ENCODE measurements around the gene SRP9. TPM values are rescaled to one million over a fixed set of nuclear protein-coding genes. Genes with fewer than 3 reads are reported as not detected.
"Not testable (repeated sequence)": the region's sequence is repeated elsewhere in the genome, so short reads cannot be mapped to it uniquely, and the experiment has no call there.

Gene SRP9
- total and polyA plus RNA-seq, 10 of the 15 experiments (the other 5 are each of a cell fraction or from before 2014, with no cell fraction given): 248 to 1,200 (median 514) TPM

- FAIRE-seq (no peak), DNase-seq (ENCODE audit: low read depth, low spot score) (no peak), ATAC-seq (no peak)
- CTCF ChIA-PET: no interaction called here
- SMC1A ChIA-PET (ENCODE audit: uncharacterized antibody, unreplicated experiment): no interaction called here
- in situ Hi-C loops (cut with MboI) (no loop called here), intact Hi-C loops (cut with micrococcal nuclease; ENCODE audit: unreplicated experiment) (no loop called here)
- TF ChIP-seq CBFB (IDR thresholded peaks at IDR 0.05; ENCODE audit: low read depth): no peak
- H3K4me3 ChIP-seq: no peak overlapping the region
- no peak overlapping the region for H3K4me2 ChIP-seq (ENCODE audit: control insufficient read depth, insufficient read depth)
- H3K9me3 ChIP-seq (replicated peaks; ENCODE audit: control insufficient read depth, insufficient read depth, low read length): no peaks in the 10 kb centered on the region
- WGBS (ENCODE audit: insufficient coverage, insufficient replicate concordance, low lambda C conversion rate, missing lambda C conversion rate): 31% methylated on average over 7 of the region's 7 CpGs
- no peaks in the 10 kb centered on the region for H3K79me2 ChIP-seq (ENCODE audit: control insufficient read depth, insufficient read depth, low read length)
- H3K27ac ChIP-seq (ENCODE audit: control insufficient read depth, insufficient read depth): no peak overlapping the region
- H4K20me1 ChIP-seq (ENCODE audit: control insufficient read depth, insufficient read depth): no peaks in the 10 kb centered on the region
- RAD21 ChIA-PET (ENCODE audit: unreplicated experiment): interaction anchor here (0.5 kb wide), 1 partner anchor 67 kb away, joined by 4 read pairs; no protein-coding TSS in a partner anchor
- H3K9ac ChIP-seq (ENCODE audit: control insufficient read depth, insufficient read depth, low read length): no peak overlapping the region
- no TSS peak for BruUV-seq (replicated peaks)
- H3K4me1 ChIP-seq (ENCODE audit: control insufficient read depth, insufficient read depth, low read length): no peaks in the 10 kb centered on the region
- no peaks in the 10 kb centered on the region for H3K36me3 ChIP-seq (ENCODE audit: control insufficient read depth in 2 of 2, insufficient read depth in 2 of 2, low read length in 1 of 2)
- POLR2A ChIA-PET: interaction anchor here (0.6 to 0.7 kb wide), 3 partner anchors 26 to 490 kb away, joined by 3 read pairs; no protein-coding TSS in a partner anchor
- no peak overlapping the region for H2AFZ ChIP-seq (ENCODE audit: control insufficient read depth, low read depth, low read length)
- no peaks in the 10 kb centered on the region for H3K27me3 ChIP-seq (replicated peaks in 1 of 2; ENCODE audit: control insufficient read depth in 2 of 2, insufficient read depth in 2 of 2, low read length in 1 of 2)
Measured at GRCh38 chr1:225834417-225835329, 57.0 kb downstream of the SRP9 start.

- H3K27ac ChIP-seq (ENCODE audit: control insufficient read depth, insufficient read depth): no peak overlapping the region
- RAD21 ChIA-PET (ENCODE audit: unreplicated experiment): no interaction called here
- no TSS peak for BruUV-seq (replicated peaks)
- no peak for DNase-seq (ENCODE audit: low read depth, low spot score)
- H3K36me3 ChIP-seq (ENCODE audit: control insufficient read depth in 2 of 2, insufficient read depth in 2 of 2, low read length in 1 of 2): no peaks in the 10 kb centered on the region
- no peaks in the 10 kb centered on the region for H3K79me2 ChIP-seq (ENCODE audit: control insufficient read depth, insufficient read depth, low read length)
- SMC1A ChIA-PET (ENCODE audit: uncharacterized antibody, unreplicated experiment): no interaction called here
- intact Hi-C loops (cut with micrococcal nuclease; ENCODE audit: unreplicated experiment): no loop called here
- no peaks in the 10 kb centered on the region for H3K9me3 ChIP-seq (replicated peaks; ENCODE audit: control insufficient read depth, insufficient read depth, low read length)
- in situ Hi-C loops (cut with MboI): no loop called here
- H3K9ac ChIP-seq (ENCODE audit: control insufficient read depth, insufficient read depth, low read length): no peak overlapping the region
- FAIRE-seq: no peak
- no peak for ATAC-seq
- no peaks in the 10 kb centered on the region for H3K4me1 ChIP-seq (ENCODE audit: control insufficient read depth, insufficient read depth, low read length)
- CTCF ChIA-PET: no interaction called here
- TF ChIP-seq ZNF274 (IDR thresholded peaks at IDR 0.05; ENCODE audit: insufficient read depth, insufficient read length) (no peak), USF1 (IDR thresholded peaks at IDR 0.05; ENCODE audit: borderline replicate concordance, extremely low read length, insufficient read depth, low read depth, low read length) (no peak), MAX (IDR thresholded peaks at IDR 0.05; ENCODE audit: low read depth, low read length) (no peak)
- H3K27me3 ChIP-seq (replicated peaks in 1 of 2; ENCODE audit: control insufficient read depth in 2 of 2, insufficient read depth in 2 of 2, low read length in 1 of 2): no peaks in the 10 kb centered on the region
- H2AFZ ChIP-seq (ENCODE audit: control insufficient read depth, low read depth, low read length): no peak overlapping the region
- 43% methylated on average over 3 of the region's 3 CpGs for WGBS (ENCODE audit: insufficient coverage, insufficient replicate concordance, low lambda C conversion rate, missing lambda C conversion rate)
- no peak overlapping the region for H3K4me2 ChIP-seq (ENCODE audit: control insufficient read depth, insufficient read depth)
- no peak overlapping the region for H3K4me3 ChIP-seq
- H4K20me1 ChIP-seq (ENCODE audit: control insufficient read depth, insufficient read depth): no peaks in the 10 kb centered on the region
- POLR2A ChIA-PET: interaction anchor here (0.7 kb wide), 1 partner anchor 94 kb away, joined by 8 read pairs; no protein-coding TSS in a partner anchor
Measured at GRCh38 chr1:225835856-225836255, 58.2 kb downstream of the SRP9 start.

GRCh38 chr1:225836296-225836695, 58.7 kb downstream of the SRP9 start:
- H3K9me3 ChIP-seq (replicated peaks; ENCODE audit: control insufficient read depth, insufficient read depth, low read length); SMC1A ChIA-PET (ENCODE audit: uncharacterized antibody, unreplicated experiment); POLR2A ChIA-PET: not testable (repeated sequence)

More at GRCh38 chr1:225836296-225836695, 58.7 kb downstream of the SRP9 start:
- WGBS (ENCODE audit: insufficient coverage, insufficient replicate concordance, low lambda C conversion rate, missing lambda C conversion rate): 87% methylated on average over 4 of the region's 4 CpGs
- RAD21 ChIA-PET (ENCODE audit: unreplicated experiment); ATAC-seq; H2AFZ ChIP-seq (ENCODE audit: control insufficient read depth, low read depth, low read length); H3K9ac ChIP-seq (ENCODE audit: control insufficient read depth, insufficient read depth, low read length); H3K79me2 ChIP-seq (ENCODE audit: control insufficient read depth, insufficient read depth, low read length); BruUV-seq (replicated peaks); H3K4me1 ChIP-seq (ENCODE audit: control insufficient read depth, insufficient read depth, low read length); H3K36me3 ChIP-seq (ENCODE audit: control insufficient read depth in 2 of 2, insufficient read depth in 2 of 2, low read length in 1 of 2); in situ Hi-C loops (cut with MboI); H3K27ac ChIP-seq (ENCODE audit: control insufficient read depth, insufficient read depth); CTCF ChIA-PET; H3K4me2 ChIP-seq (ENCODE audit: control insufficient read depth, insufficient read depth); DNase-seq (ENCODE audit: low read depth, low spot score); intact Hi-C loops (cut with micrococcal nuclease; ENCODE audit: unreplicated experiment); H3K27me3 ChIP-seq (replicated peaks in 1 of 2; ENCODE audit: control insufficient read depth in 2 of 2, insufficient read depth in 2 of 2, low read length in 1 of 2); H4K20me1 ChIP-seq (ENCODE audit: control insufficient read depth, insufficient read depth); H3K4me3 ChIP-seq; FAIRE-seq: not testable (repeated sequence)
